ENCODE measurements around the gene DYNC1H1.

DNA sequence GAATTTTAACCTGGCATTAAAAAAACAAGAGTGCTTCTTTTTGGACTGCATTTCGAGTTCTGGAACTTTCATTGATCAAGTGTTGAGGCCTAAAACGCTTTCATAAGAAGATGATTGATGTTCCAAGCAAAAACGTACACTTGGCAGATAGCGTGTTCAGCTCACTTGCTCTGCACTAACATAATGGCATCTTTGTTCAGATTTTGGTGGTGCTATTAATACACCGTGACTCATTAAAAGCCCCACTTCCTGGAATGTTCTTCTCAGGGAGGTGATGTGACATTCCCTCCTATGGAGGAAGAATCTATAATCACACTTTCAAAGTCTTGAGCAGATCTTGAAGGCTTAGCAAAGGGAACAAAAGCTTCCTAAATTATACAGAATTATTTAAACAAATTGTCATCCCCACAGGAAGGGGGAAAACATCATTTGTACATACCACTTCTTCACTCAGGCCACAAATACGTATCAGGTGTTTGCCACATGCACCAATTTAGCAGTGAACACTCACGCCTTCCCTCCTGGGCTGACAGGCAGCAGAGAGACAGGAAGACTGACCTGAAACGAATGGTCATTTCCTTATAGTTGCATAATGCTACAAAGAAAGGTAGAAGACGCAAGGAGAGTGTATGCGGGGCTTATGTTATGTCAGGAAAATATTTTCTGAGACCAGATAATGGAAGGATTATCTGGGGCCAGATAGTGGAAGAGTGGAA lies 107.1 kb downstream of the DYNC1H1 start:
- TF ChIP-seq, protein P1, sequence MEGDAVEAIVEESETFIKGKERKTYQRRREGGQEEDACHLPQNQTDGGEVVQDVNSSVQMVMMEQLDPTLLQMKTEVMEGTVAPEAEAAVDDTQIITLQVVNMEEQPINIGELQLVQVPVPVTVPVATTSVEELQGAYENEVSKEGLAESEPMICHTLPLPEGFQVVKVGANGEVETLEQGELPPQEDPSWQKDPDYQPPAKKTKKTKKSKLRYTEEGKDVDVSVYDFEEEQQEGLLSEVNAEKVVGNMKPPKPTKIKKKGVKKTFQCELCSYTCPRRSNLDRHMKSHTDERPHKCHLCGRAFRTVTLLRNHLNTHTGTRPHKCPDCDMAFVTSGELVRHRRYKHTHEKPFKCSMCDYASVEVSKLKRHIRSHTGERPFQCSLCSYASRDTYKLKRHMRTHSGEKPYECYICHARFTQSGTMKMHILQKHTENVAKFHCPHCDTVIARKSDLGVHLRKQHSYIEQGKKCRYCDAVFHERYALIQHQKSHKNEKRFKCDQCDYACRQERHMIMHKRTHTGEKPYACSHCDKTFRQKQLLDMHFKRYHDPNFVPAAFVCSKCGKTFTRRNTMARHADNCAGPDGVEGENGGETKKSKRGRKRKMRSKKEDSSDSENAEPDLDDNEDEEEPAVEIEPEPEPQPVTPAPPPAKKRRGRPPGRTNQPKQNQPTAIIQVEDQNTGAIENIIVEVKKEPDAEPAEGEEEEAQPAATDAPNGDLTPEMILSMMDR (conservative IDR thresholded peaks at IDR 0.05), result no peak
- TF ChIP-seq ZFX (IDR thresholded peaks at IDR 0.05), result no peak

Measured in C4-2B (cell line).